Measurements from ENCODE around the gene SLC39A11. TPM values are rescaled to one million over a fixed set of nuclear protein-coding genes. Genes with fewer than 3 reads are reported as not detected.
"Not testable (repeated sequence)": the region's sequence is repeated elsewhere in the genome, so short reads cannot be mapped to it uniquely, and the experiment has no call there.

SLC39A11 gene
- total RNA-seq, 2 experiments from 2014 or later = 17.0 to 17.3 TPM

DNA sequence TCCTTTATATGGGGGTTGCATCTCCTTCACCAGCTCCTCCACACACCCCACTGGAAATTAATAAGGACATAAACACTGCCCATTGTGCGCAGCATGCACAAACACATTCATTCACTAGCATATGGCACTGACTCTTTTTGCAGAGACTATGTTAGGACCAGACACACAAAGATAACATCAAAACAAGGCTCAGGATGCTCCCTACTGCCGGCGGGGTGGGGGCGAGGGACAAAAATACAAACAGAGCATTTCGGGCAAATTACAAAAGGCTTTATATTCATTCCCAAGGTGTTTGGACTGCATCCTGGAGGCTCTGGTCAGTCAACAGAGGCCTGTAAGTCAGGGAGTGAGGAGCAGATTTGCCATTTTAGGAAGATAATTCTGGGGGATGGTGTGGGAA lies 299.7 kb downstream of the SLC39A11 start:
- Mint-ChIP-seq H3K4me1 (no peaks in the 10 kb centered on the region), H3K36me3 (ENCODE audit: low read depth) (peaks cover 28% of the 10 kb centered on the region), H3K27ac (no peak overlapping the region), H3K4me3 (no peak overlapping the region), H3K27me3 (no peaks in the 10 kb centered on the region), H3K9me3 (peaks cover 60% of the 10 kb centered on the region)
- DNase-seq = no peak
- ChIA-PET CTCF (no interaction called here), POLR2A (interaction anchor here (1.1 kb wide), 1 partner anchor 9 kb away, joined by 3 read pairs; no protein-coding TSS in a partner anchor)

GRCh38 chr17:72790190-72790589 lies 302.3 kb downstream of the SLC39A11 start:
- peaks cover 24% of the 10 kb centered on the region for H3K36me3 Mint-ChIP-seq (ENCODE audit: low read depth)
- H3K9me3 Mint-ChIP-seq = peaks cover 44% of the 10 kb centered on the region
- no peak overlapping the region for H3K27ac Mint-ChIP-seq
- DNase-seq = no peak
- no peak overlapping the region for H3K4me3 Mint-ChIP-seq
- no peaks in the 10 kb centered on the region for H3K4me1 Mint-ChIP-seq
- ChIA-PET POLR2A (no interaction called here), CTCF (no interaction called here)
- H3K27me3 Mint-ChIP-seq = no peaks in the 10 kb centered on the region

GRCh38 chr17:72789711-72790110 lies 302.8 kb downstream of the SLC39A11 start:
- DNase-seq = no peak
- POLR2A ChIA-PET = no interaction called here
- H3K4me3 Mint-ChIP-seq = no peak overlapping the region
- no peaks in the 10 kb centered on the region for H3K4me1 Mint-ChIP-seq
- H3K27me3 Mint-ChIP-seq = no peaks in the 10 kb centered on the region
- peaks cover 23% of the 10 kb centered on the region for H3K36me3 Mint-ChIP-seq (ENCODE audit: low read depth)
- peaks cover 39% of the 10 kb centered on the region for H3K9me3 Mint-ChIP-seq
- CTCF ChIA-PET = no interaction called here
- H3K27ac Mint-ChIP-seq = no peak overlapping the region

- Mint-ChIP-seq H3K9me3 (peaks cover 33% of the 10 kb centered on the region), H3K27me3 (no peaks in the 10 kb centered on the region), H3K36me3 (ENCODE audit: low read depth) (peaks cover 18% of the 10 kb centered on the region), H3K4me1 (no peaks in the 10 kb centered on the region), H3K27ac (no peak overlapping the region), H3K4me3 (no peak overlapping the region)
- POLR2A ChIA-PET = no interaction called here
- no peak for DNase-seq
- CTCF ChIA-PET = no interaction called here
Observed at GRCh38 chr17:72788950-72789585, 303.4 kb downstream of the SLC39A11 start.

- no peak overlapping the region for H3K4me3 Mint-ChIP-seq
Observed at GRCh38 chr17:72786209-72786608, 306.3 kb downstream of the SLC39A11 start.

GRCh38 chr17:72782985-72783701 lies 309.3 kb downstream of the SLC39A11 start:
- no peak overlapping the region for H3K27ac Mint-ChIP-seq
- ChIA-PET POLR2A (interaction anchor here (1.0 kb wide), 1 partner anchor 10 kb away, joined by 3 read pairs; no protein-coding TSS in a partner anchor), CTCF (no interaction called here)
- H3K4me3 Mint-ChIP-seq = no peak overlapping the region
- H3K36me3 Mint-ChIP-seq (ENCODE audit: low read depth) = no peaks in the 10 kb centered on the region
- no peaks in the 10 kb centered on the region for H3K4me1 Mint-ChIP-seq
- no peaks in the 10 kb centered on the region for H3K27me3 Mint-ChIP-seq
- H3K9me3 Mint-ChIP-seq = no peaks in the 10 kb centered on the region
- DNase-seq = no peak

More at GRCh38 chr17:72786209-72786608, 306.3 kb downstream of the SLC39A11 start:
- Mint-ChIP-seq H3K27me3 (no peaks in the 10 kb centered on the region), H3K9me3 (peaks cover 7% of the 10 kb centered on the region), H3K36me3 (ENCODE audit: low read depth) (peaks cover 4% of the 10 kb centered on the region), H3K27ac (no peak overlapping the region), H3K4me1 (no peaks in the 10 kb centered on the region)
- CTCF ChIA-PET = interaction anchor here (1.1 kb wide), 1 partner anchor 61 kb away, joined by 3 read pairs; no protein-coding TSS in a partner anchor
- no peak for DNase-seq
- POLR2A ChIA-PET = no interaction called here

DNA sequence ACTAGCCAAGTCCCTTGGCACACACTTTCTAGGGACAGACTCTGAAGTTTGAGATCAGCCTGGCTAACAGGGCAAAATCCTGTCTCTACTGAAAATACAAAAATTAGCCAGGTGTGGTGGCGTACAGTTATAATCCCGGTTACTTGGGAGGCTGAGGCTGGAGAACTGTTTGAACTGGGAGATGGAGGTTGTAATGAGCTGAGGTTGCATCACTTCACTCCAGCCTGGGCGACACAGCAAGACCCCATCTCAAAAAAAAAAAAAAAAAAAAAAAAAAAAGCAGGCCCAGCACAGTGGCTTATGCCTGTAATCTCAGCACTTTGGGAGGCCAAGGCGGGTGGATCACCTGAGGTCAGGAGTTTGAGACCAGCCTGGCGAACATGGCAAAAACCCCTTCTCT lies 310.1 kb downstream of the SLC39A11 start:
- DNase-seq; H3K36me3 Mint-ChIP-seq (ENCODE audit: low read depth); H3K27ac Mint-ChIP-seq; H3K9me3 Mint-ChIP-seq; H3K4me3 Mint-ChIP-seq; POLR2A ChIA-PET; H3K4me1 Mint-ChIP-seq; H3K27me3 Mint-ChIP-seq: not testable (repeated sequence)
- CTCF ChIA-PET = interaction anchor here (0.6 kb wide), 1 partner anchor 414 kb away, joined by 3 read pairs; no protein-coding TSS in a partner anchor

GRCh38 chr17:72778169-72779151 lies 314.0 kb downstream of the SLC39A11 start:
- H3K4me1 Mint-ChIP-seq = no peaks in the 10 kb centered on the region
- ChIA-PET POLR2A (no interaction called here), CTCF (no interaction called here)
- no peaks in the 10 kb centered on the region for H3K36me3 Mint-ChIP-seq (ENCODE audit: low read depth)
- H3K4me3 Mint-ChIP-seq = no peak overlapping the region
- no peak for DNase-seq
- H3K27me3 Mint-ChIP-seq = no peaks in the 10 kb centered on the region
- H3K9me3 Mint-ChIP-seq = no peaks in the 10 kb centered on the region
- H3K27ac Mint-ChIP-seq = no peak overlapping the region

DNA sequence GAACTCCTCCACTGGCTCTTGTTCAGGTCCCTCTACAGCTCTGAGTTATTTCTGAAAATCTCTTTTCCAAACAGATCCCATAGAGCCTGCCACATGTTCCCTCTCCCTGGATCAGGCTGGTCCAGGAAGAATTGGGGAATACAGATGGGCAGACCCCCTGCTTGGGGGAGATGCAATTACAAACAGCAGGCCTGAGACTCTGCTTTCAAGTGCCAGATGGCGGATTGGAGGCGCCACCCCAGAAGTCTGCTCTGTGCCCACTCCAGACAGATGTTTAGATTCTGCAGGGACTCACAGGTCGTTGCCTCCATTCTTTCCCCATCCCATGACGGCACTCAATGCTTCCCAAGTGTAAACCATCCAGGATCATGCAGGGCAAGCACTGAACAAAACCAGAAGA lies 316.6 kb downstream of the SLC39A11 start:
- H3K4me1 Mint-ChIP-seq = no peaks in the 10 kb centered on the region
- no peaks in the 10 kb centered on the region for H3K27me3 Mint-ChIP-seq
- H3K9me3 Mint-ChIP-seq = no peaks in the 10 kb centered on the region
- H3K27ac Mint-ChIP-seq = no peak overlapping the region
- H3K4me3 Mint-ChIP-seq = no peak overlapping the region
- CTCF ChIA-PET = no interaction called here
- H3K36me3 Mint-ChIP-seq (ENCODE audit: low read depth) = no peaks in the 10 kb centered on the region
- DNase-seq = no peak
- POLR2A ChIA-PET = no interaction called here

DNA sequence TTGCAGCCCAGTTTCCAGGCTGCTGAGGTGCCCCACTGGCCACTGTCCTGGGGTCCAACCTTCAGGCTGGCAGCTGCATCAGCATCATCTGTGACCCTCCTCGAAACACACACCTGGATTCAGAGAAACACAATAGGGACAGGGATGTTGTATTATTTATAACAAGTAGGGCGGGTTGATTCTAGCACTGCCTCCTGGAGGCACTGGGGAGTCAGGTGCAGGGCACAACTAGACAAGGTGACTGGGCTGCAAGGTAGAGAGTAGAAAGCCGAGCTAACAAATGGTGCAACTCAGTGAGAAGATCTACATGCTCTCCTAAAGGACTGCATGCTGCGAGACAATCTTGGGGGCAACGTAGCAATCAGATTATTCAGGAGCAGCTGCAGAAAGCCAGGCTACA lies 317.3 kb downstream of the SLC39A11 start:
- CTCF ChIA-PET = no interaction called here
- H3K9me3 Mint-ChIP-seq = peaks cover 2% of the 10 kb centered on the region
- no peaks in the 10 kb centered on the region for H3K27me3 Mint-ChIP-seq
- H3K4me3 Mint-ChIP-seq = no peak overlapping the region
- no peaks in the 10 kb centered on the region for H3K4me1 Mint-ChIP-seq
- no peak for DNase-seq
- H3K27ac Mint-ChIP-seq = no peak overlapping the region
- peaks cover 2% of the 10 kb centered on the region for H3K36me3 Mint-ChIP-seq (ENCODE audit: low read depth)
- POLR2A ChIA-PET = no interaction called here

GRCh38 chr17:72774236-72774635 lies 318.3 kb downstream of the SLC39A11 start:
- CTCF ChIA-PET = no interaction called here
- Mint-ChIP-seq H3K36me3 (ENCODE audit: low read depth) (peaks cover 2% of the 10 kb centered on the region), H3K27ac (no peak overlapping the region), H3K4me3 (no peak overlapping the region), H3K4me1 (no peaks in the 10 kb centered on the region), H3K27me3 (no peaks in the 10 kb centered on the region), H3K9me3 (peaks cover 6% of the 10 kb centered on the region)
- DNase-seq = no peak
- POLR2A ChIA-PET = no interaction called here

DNA sequence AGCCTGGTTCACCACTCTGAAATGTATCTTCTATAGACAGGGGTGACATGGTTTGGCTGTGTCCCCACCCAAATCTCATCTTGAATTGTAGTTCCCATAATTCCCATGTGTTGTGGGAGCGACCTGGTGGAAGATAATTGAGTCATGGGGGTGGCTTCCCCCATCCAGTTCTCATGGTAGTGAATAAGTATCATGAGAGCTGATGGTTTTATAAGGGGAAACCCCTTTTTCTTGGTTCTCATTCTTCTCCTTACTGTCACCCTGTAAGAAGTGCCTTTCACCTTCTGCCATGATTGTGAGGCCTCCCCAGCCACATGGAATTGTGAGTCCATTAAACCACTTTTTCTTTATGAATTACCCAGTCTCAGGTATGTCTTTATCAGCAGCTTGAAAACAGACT lies 319.3 kb downstream of the SLC39A11 start:
- H3K27ac Mint-ChIP-seq; H3K9me3 Mint-ChIP-seq; H3K4me3 Mint-ChIP-seq; CTCF ChIA-PET; DNase-seq; H3K36me3 Mint-ChIP-seq (ENCODE audit: low read depth); H3K27me3 Mint-ChIP-seq; POLR2A ChIA-PET; H3K4me1 Mint-ChIP-seq: not testable (repeated sequence)

DNA sequence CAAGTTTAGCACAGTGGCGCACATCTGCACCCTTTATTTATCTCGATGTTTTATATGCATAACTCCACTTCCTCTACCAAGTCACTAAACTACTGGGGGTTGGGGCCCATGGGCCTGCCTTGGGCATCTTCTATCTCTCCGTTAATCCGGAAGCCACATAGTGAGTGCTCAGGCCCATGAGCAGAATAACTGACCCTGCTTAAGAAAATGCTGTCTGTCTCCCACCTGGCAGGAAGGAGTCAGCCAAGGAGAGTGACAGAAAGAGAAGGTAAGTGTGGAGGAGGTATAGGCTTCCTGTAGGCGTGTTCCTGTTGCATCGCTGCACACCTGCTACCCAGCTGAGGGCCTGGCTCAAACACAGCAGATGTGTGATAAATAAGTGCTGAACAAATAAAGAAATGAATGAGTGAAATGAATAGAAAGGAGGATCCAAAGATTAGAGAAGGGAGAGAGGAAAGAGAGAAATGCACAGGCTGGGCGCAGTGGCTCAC lies 320.1 kb downstream of the SLC39A11 start:
- CTCF ChIA-PET = no interaction called here
- Mint-ChIP-seq H3K9me3 (peaks cover 6% of the 10 kb centered on the region), H3K27me3 (no peaks in the 10 kb centered on the region), H3K4me1 (no peaks in the 10 kb centered on the region), H3K27ac (no peak overlapping the region), H3K4me3 (no peak overlapping the region), H3K36me3 (ENCODE audit: low read depth) (peaks cover 2% of the 10 kb centered on the region)
- POLR2A ChIA-PET = no interaction called here
- no peak for DNase-seq

Data from activated CD4-positive, alpha-beta memory T cell treated with anti-CD3 and anti-CD28 coated beads, Interleukin-2, amount 10 ng/mL, durations not matched to agents 7 days and 5 days (primary cell).